ENCODE results near the gene ERP44. TPM values are rescaled to one million over a fixed set of nuclear protein-coding genes. Genes with fewer than 3 reads are reported as not detected.

The ERP44 gene
- total RNA-seq, 1 donor from 2014 or later = 7.8 TPM

DNA sequence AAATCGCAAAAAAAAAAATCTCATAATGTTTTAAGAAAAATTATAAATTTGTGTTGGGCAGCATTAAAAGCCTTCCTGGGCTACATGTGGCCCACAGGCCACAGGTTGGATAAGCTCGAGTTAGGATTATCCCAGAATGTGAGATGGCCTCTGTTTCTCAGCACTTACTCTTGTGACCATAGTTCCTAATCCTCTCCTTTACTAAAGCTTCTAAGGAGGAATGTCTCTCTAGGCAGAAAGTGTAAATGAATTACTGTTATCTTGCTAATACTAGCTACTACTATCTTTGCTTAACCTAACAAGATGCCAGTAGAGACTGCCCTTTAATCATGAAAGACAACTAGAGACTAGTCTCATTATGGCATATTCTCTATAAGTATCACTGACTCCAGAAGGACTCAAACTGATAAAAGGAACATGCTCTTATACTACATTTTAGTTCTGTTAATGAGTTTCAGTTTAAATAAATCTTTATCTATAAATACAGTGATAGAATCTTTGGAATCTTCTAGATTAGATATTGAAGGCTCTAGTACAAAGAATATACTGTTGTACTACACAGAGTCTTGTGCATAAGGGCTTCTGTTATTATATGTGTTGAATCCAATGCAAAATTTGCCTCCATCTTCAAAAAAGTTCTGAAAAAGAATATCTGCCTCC lies 14.0 kb upstream of the ERP44 start:
- DNase-seq (ENCODE audit: low read depth) = no peak
- TF ChIP-seq, protein P1, sequence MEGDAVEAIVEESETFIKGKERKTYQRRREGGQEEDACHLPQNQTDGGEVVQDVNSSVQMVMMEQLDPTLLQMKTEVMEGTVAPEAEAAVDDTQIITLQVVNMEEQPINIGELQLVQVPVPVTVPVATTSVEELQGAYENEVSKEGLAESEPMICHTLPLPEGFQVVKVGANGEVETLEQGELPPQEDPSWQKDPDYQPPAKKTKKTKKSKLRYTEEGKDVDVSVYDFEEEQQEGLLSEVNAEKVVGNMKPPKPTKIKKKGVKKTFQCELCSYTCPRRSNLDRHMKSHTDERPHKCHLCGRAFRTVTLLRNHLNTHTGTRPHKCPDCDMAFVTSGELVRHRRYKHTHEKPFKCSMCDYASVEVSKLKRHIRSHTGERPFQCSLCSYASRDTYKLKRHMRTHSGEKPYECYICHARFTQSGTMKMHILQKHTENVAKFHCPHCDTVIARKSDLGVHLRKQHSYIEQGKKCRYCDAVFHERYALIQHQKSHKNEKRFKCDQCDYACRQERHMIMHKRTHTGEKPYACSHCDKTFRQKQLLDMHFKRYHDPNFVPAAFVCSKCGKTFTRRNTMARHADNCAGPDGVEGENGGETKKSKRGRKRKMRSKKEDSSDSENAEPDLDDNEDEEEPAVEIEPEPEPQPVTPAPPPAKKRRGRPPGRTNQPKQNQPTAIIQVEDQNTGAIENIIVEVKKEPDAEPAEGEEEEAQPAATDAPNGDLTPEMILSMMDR (conservative IDR thresholded peaks at IDR 0.05; ENCODE audit: low read depth, low read length) = no peak

DNA sequence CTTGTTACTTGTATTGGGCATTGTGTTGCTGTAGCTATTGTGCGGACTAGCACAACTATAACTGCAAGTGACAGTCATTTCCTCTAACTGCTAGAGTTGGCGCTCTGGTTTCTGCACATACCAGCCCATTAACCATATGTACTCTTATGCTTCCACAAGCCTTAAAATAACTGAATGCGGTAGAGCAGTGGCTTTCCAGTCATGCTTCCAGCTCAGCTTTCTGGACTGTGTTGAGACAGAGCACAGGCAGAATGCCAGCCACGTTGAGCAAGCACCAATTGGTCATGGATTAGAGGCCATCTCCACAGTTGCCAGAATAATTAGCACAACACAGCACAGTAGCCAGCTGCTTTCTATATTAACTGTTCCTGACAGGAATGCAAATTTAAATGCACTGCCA lies 12.4 kb upstream of the ERP44 start:
- H3K4me3 ChIP-seq (ENCODE audit: low read depth, low read length) = no peak overlapping the region
- TF ChIP-seq, protein P1 (conservative IDR thresholded peaks at IDR 0.05; ENCODE audit: low read depth, low read length) = no peak
- peak; percentile 86 for DNase-seq (ENCODE audit: low read depth)

More for the DNA sequence above, 14.0 kb upstream of the ERP44 start:
- no peak overlapping the region for H3K4me3 ChIP-seq (ENCODE audit: low read depth, low read length)

DNA sequence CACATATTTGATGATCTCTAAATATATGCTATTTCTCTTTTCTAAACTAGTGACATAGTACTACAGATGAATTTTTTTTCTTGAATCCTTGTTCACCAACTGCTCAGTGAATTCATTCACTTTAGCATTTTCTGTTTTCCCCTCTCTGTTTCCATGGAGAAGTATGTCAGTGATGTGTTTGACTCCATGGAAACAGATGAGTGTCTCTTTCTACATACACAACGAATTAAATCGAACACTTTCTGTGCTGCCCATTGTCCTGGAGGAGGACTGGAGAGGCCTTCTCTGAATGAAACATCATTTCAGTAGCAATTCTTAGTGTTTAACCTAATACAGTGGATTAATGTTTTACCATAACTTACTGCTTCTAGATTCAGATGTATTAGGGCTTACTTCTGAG lies 9.8 kb upstream of the ERP44 start:
- TF ChIP-seq, protein P1 (conservative IDR thresholded peaks at IDR 0.05; ENCODE audit: low read depth, low read length) = no peak
- DNase-seq (ENCODE audit: low read depth) = peak; percentile 36
- H3K4me3 ChIP-seq (ENCODE audit: low read depth, low read length) = no peak overlapping the region

DNA sequence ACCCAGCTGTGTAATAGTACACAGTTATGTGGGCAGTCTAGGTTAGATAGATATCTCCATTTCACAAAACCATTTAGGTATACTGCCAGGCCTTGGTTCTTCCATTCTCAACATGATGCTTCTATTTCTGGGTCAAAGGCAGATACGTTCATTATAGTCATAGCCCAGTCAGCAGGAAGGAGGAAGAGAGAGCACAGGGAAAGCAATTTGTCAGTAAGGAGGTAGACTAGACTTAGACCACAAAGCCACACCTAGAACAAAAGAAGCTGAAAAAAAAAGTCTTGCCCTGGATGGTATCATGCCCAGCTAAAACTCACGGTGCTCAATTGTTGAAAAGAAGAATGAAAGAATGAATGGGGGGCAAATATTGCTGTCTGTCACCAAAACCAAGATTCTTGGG lies 7.8 kb upstream of the ERP44 start:
- H3K4me3 ChIP-seq (ENCODE audit: low read depth, low read length) = no peak overlapping the region
- TF ChIP-seq, protein P1 (conservative IDR thresholded peaks at IDR 0.05; ENCODE audit: low read depth, low read length) = no peak
- no peak for DNase-seq (ENCODE audit: low read depth)

DNA sequence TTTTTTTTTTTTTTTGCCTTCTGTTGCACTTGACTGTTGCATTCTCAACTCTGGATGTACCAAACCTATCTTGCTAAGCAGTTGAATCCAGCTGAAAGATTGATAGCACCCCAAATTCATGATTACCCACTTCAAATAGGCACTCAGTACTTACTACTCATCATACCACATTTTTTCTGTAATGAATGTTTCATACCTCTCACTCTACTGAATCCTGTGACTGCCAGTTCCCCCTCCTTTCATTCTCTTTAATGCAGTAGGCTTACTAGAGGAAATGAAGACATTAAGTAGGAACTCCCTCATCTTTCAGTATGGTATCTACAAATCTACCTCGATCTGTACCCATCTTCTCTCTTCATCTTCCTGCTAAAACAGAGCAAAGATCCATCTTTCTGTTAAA lies 7.1 kb upstream of the ERP44 start:
- DNase-seq (ENCODE audit: low read depth) = no peak
- H3K4me3 ChIP-seq (ENCODE audit: low read depth, low read length) = no peak overlapping the region
- TF ChIP-seq, protein P1 (conservative IDR thresholded peaks at IDR 0.05; ENCODE audit: low read depth, low read length) = no peak

DNA sequence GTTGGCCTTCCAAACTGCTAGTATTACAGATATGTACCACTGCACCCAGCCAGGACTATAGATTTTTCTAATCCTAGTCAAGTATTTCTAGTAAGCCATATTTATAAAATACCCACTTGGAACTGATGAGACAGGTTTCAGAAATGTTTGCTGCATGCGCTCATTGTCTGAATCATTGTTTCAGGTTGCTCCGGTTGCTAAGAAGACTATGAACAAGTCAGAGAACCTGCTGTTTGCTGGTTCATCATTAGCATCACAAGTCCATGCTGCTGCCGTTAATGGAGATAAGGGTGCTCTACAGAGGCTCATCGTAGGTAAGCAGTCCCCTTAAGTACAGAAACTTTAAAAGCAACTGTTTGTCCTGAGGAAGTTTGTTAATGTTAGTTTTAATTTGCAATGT lies 5.5 kb upstream of the ERP44 start:
- H3K4me3 ChIP-seq (ENCODE audit: low read depth, low read length) = no peak overlapping the region
- peak; percentile 30 for DNase-seq (ENCODE audit: low read depth)
- TF ChIP-seq, protein P1 (conservative IDR thresholded peaks at IDR 0.05; ENCODE audit: low read depth, low read length) = no peak

DNA sequence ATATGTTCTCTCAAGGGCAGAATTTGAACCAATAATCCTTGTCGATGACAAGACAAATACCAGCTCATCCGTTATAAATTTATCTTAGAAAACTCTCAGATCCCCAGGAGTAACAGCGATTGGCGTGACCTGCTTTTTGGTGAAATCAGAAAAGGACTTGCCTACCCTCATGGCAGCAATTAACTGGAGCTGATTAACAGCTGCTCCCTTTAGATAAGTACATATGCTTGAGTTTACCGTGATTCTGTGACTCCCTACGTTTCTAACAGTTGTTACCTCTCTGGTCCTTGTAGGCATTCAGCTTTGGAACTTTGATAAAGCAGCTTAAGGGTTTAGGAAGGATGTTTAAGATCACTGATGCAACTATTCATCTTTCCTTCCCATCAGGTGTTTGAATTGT lies 2.8 kb upstream of the ERP44 start:
- H3K4me3 ChIP-seq (ENCODE audit: low read depth, low read length) = no peak overlapping the region
- no peak for DNase-seq (ENCODE audit: low read depth)
- TF ChIP-seq, protein P1 (conservative IDR thresholded peaks at IDR 0.05; ENCODE audit: low read depth, low read length) = no peak
